Kidney glomerular epithelial cell (primary cell): ENCODE measurements around the gene CAPZB.

Experiments
- DNase-seq: peaks from one replicate; lab custom pipeline; 2025; lab: John Stamatoyannopoulos, UW

CAPZB gene

DNA sequence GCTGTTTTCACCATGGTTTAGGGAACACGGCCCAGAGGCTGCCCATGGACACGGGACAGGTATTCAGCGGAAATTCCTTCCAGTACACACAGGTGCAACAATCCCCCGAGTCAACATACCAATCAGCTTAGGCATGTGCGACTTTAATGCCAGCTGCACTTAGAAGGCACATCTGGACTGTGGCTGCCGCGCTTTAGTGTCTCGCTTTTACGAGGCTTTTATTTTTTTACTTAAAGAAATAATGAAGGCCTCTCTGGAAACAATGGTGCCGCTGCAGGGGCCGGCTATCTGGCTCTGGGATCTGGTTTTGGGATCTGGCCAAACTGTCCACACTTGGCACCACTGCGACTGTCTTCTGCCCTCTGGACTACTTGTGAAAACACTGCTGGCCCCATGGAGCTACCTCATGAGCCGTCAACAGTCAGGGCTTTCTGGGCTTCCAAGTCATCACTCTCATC, 117.7 kb downstream of the CAPZB start:
- no peak for DNase-seq

DNA sequence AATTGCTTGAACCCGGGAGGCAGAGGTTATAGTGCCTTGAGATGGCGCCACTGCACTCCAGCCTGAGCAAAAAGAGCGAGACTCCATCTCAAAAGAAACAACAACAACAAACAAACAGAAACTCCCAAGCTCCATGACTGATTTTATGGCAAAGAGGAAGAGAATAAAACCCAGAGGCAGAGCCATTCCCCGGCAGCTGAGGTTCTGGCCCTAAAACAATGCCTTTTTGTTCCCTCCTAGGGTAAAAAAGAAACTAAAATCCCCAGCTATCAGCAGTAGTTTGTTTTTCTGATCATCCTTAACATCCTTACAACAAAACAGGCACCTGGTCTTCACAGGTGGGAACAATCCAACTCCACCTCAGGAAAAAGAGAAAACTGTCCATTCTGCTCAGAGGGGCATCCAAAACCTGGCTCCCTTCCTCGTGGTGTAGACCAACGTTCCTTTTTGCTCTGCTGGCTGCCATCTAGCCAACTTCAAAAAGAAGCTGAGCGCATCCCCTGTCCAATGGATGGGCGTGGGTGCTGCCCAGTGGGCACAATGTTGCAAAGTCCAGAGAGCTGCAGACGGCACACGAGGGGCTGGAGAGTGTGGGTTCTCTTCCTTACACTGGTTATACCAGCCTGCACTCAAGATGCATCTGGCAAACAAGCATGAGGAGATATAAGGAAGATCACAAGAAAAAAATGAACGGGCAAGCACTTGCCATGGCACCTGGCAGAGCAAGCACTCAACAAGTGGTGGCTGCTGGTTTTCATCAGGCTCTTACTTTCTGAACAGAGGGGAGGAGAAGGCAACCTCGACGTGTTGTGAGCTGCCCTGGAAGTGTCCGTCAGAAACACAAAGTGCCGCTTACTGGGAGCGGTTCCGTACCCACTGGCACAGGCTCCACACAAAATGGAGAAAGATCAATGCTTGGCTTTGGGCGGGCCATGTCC, 118.5 kb downstream of the CAPZB start:
- DNase-seq: no peak

DNA sequence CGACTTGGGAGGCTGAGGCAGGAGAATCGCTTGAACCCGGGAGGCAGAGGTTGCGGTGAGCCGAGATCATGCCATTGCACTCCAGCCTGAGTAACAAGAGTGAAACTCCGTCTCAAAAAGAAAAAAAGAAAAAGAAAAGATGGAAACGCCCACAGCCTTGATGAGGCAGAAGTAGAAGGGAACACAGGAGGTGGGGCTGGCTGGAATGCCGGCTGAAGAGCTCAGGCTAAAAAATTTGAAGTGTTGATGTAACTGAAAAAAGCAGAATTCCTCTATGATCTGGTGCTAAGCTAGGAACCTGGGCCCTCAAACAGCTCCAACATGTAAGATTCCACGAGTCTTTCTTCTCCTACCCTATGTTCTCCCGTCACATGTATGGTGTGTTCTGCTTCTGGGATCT, 119.6 kb downstream of the CAPZB start:
- no peak for DNase-seq

DNA sequence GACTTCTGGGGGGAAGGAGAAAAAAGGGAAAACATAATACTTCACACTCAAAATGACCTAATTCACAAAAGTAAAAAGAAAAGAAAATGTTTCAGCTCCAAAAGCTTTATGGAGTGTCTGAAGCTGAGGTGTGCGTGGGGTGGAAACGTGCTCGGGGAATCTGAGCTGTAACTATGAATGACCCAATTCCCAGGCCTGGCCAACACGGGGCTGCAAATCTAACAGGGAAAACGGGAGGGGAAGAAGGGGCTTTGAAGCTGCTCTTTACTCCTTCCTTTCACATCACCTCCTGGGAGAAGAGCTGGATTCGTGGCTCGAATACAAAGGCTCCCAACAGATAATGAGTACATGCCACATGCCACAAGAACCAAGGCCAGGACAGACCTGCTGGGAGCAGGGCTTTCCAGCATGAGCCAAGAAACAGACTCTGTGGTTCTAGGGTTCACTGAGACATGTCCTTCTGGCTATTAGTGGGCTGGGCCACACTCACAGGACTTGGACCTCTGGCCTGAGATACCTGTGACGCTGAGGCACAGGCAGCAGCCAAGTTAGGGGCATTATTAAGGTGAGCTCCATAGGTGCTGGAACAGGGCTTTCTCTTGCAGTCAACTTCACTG, 121.7 kb downstream of the CAPZB start:
- no peak for DNase-seq

DNA sequence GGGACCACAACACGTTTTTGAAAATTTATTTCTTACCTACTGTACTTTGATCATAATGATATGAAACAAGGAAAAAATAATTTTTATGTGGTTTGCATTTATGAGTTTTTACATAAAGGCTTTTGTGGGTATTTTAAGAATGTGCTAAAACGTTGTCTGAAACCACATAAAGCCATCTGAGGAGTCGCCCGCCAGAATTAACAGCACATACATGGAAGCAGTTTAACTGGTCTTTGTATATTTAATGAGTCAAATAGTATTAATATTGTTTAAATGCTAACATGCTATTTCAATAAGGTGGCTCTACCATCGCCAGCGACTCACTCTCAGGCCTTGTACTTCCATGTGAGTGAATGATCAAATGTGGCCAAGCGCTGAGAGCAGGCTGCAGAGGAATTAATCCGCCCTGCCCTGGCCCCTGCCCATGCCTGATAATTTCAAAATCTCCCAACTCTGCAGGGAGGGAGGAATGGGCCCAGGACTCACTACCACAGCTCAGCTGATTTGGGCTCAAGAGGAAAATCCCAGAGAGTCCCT, 123.7 kb downstream of the CAPZB start:
- no peak for DNase-seq

DNA sequence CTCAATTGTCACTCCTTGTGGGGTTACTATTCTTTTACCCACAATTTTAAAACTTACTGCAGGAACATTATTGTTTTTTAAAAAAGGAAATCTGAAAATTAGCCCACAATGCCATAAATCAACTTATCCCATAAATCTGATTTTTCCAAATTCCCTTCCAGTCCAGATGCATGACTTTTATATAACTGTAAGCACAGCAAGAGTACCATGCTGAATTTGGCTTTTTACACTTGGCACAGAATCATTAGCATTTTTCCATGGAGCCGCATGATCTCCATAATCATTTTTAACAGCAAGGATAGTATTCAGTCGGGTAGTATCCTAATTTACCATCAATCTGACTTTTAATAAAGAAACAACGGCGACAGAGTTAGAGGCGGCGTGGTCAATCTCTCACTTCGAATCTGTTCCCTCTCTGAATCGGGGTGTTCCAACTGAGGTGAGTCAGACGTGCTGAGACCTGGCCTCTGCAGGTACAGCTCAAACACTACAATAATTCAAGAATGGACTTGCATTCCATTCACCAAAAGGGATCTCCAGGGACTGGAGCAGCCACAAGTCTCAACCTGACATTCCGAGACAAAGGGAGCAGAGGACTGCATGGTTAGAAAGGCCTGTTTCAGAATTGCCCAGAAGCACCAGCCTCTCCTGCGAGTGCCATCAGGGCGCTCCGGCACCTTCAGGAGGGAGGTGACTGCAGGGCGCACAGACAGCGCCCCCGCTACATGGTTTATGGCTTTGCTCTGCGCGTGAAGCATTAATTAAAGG, 124.3 kb downstream of the CAPZB start:
- no peak for DNase-seq

DNA sequence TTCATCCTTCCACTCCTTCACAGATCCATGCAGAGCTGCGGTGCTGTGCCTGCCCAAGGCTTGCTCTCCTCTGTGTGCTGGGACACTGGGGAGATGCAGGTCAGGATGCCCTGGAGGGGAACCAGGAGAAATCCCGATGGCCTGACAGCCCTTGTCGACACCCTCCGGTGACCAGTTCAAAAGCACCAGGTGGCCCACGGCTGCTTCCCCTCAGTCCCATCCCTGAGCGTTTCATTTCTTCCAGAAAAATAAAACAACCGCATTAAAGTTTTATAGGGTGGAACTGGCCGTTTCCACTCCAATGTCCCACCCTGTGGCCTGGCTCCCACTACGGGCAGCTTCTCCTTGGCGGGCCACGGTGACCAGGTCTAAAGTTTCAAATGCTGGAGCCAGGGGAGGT, 124.9 kb downstream of the CAPZB start:
- no peak for DNase-seq

DNA sequence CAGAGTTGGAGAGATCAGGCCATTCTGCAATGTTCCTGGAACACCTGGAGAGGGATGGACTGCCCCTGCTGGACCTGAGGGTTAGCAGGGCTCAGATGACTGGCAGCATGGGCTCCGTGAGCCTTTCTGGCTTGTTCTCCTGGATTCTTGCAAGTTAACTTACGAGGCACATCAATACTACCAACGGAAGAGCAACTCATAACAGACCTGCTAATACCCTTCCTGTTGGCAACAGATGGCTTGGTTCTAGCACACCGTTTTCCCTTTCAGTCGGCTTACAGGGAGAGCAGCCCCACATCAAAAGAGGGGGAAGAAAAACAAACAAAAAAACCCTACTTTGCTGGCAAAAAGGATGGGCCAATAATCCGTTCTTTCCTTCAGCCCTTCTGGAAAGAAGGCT, 125.3 kb downstream of the CAPZB start:
- no peak for DNase-seq

DNA sequence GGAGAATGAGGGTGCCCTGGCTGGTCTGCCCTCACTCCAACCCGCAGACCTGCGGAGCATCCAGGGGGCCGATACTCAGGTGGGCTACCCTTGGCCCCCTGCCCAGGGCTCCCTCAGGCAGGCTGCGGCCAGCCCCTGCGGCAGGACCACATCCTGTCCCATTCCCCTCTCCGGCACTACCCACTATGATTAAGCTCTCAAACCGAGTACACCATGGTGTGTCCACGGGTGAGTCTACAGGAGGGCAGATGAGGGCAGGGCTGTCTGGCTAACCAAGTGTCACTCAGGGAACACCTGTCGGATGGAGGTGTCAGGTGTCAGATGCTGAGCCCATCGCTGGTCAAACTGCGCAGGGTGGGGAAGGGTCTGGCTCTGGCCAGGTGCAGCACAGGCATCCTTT, 126.0 kb downstream of the CAPZB start:
- no peak for DNase-seq

DNA sequence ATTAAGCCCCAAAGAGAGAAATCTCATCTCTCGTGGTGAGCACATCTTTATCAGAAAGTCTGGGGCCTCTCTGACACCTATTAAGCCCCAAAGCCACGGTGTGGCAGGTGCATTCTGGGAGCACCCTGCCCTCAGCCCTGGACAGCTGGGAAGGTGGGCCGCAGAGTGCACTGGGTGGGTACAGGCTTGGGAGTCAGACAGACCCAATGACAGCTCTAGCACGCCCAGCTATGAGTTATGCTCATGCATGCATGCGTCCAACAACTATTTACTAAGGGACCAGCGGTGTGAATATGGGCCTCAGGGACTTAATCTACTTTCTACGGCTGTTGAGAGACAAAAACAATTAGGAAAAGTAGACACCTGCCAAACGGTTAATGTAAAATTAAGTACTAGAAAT, 126.6 kb downstream of the CAPZB start:
- DNase-seq: no peak

DNA sequence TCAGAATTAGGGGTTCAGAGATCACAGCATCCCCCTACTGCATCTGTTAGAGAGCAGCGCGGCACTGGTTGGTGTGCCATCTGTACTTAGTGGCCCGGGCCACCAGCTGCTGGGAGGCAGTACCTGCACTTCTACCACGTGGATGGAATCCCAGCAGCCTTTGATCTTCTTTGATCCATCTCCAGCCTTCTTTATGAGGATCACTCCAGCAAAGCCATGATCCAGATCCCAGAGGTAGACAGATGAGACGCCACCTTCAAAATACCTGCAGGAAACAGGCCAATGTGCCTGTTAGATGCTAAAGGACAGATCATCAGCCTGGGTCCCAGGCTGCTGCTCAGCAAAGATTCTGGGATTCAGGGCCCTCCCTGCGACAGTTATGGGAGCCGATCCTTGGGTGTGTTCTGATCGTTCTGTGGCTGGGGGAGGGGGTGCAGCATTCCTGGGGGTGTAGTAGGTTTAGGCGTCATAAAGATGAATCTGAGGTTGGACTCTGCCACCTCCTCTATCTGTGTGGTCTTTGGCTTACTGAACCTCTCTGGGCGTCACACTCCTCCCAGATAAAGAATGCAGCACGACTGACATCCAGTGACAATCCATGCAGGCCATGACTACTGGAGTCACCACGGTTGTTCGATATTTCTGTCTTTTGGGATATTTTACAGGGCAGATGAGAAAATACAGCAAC, 127.9 kb downstream of the CAPZB start:
- DNase-seq: no peak

DNA sequence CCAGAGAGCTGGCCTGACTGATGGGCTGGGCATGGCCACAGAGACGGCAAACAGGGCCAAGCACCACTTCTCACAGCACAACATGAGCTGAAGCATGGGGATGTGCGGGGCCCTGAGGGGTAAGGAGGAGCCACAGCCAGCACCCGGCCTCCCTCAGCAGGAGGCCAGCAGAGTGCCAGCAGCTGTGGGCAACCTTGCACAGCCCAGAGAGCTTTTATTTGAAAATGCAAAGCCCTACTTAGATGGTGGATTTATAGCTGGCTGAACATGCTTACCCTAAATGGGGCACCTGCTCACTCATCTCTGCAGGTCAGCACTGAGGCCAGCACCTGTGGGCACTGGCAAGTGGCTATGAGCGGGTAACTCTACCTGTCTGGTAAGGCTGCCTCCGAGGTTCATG, 129.1 kb downstream of the CAPZB start:
- no peak for DNase-seq

DNA sequence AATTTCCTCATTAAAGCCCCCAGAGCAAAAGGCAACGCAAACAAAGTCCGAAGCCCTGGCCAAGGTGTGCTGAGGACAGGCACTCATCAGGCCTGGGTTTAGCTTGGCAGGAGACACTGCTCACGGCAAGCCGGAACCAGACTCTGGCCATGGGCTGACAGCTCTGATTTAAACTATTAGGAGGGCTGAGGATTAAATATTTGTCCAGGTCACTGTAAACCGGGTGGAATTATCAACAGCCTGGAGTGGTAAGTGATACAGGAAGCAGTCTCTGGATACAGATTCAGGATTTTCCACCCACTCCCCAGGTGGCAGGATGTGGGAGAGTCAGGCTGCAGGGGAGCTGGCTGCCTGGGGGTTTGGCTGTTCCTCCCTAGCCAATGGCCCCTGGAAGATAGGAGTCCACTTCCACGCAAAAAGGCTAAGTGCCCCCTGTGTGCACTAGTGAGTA, 130.8 kb downstream of the CAPZB start:
- DNase-seq: no peak

DNA sequence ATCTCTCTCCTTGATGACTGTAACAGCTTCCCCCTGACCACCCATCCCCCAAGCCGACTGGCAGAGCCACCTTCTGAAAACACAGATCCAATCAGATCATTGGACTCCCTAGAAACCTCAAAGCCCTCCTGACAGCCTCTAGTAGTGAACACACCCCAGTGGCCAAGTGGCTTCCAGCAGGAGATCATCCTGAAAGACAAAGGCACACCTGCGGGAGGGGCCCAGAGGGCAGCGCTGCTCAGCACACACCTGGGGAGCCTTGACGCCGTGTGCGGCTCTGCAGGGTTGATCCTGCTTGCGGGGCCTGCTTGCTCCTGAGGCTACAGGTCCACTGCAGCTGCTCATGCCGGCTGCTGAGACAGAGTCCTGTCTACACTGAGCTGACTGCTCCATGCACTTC, 131.7 kb downstream of the CAPZB start:
- no peak for DNase-seq

DNA sequence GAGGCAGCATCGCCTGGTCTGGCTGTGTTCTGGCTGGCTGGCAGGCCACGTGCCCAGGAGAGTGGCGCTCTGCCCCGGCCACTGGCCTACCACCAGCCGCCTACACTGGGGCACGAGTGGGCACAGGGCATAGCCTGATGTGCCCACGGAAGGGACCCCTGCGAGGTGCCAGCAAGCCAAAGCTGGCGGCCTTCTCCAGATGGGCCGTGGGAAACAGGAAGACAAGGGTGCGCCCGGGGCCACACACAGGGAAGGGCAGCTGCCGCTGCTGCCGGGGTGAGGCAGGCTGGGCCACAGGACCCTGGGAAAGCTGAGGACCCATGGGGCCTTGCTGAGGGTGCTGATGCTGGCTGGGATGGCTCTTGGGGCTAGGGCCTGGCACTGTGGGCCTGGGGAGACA, 132.5 kb downstream of the CAPZB start:
- DNase-seq: no peak

DNA sequence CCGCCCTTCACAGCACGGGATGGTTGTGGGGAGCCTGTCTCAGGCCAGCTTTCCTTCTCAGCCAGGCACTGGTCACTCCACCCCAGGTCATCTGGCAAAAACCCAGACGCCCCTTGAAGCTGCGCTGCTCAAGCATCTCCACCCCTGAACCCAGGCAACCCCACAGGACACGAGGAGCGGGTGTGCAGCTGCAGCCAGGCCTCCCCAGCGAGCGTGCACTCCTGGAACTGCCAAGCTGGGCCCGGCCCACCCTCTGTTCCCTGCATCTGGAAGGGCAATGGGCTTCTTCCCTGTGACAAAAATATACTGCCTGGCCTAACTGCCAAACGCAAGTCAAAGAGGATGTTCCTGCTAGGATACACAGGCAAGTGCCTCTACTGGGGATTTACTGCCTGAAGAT, 133.5 kb downstream of the CAPZB start:
- no peak for DNase-seq

DNA sequence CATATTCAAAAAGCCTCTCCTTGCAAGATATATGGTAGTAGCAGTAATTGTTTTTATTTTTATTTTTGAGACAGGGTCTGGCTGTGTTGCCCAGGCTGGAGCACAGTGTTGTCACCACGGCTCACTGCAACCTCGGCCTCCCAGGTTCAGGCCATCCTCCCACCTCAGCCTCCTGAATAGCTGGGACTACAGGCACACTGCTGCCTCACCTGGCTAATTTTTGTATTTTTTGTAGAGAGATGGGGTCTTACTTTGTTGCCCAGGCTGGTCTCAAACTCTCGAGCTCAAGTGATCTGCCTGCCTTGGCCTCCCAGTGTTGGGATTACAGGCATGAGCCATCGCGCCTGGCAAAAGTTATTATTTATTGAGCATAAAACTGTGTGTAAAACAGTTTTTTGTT, 134.8 kb downstream of the CAPZB start:
- no peak for DNase-seq

DNA sequence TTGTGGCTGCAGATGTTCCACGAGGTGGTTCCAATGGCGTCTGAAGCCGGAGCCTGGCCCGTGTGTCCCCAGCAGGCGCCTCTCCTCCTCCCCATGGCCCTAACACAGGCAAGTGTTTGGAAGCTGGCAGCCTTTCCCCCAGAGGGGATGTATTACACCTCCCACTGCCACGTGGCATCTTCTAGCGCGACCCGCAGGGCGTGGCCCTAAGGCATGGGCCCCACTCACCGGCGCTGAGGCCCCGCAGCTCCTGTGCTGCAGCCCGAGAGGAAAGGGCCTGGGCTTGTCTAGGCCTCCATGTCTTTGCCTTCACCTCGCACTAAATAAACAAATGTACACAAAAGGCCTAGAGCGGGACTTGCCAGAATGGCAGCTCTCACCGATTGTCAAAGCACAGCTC, 135.3 kb downstream of the CAPZB start:
- no peak for DNase-seq

DNA sequence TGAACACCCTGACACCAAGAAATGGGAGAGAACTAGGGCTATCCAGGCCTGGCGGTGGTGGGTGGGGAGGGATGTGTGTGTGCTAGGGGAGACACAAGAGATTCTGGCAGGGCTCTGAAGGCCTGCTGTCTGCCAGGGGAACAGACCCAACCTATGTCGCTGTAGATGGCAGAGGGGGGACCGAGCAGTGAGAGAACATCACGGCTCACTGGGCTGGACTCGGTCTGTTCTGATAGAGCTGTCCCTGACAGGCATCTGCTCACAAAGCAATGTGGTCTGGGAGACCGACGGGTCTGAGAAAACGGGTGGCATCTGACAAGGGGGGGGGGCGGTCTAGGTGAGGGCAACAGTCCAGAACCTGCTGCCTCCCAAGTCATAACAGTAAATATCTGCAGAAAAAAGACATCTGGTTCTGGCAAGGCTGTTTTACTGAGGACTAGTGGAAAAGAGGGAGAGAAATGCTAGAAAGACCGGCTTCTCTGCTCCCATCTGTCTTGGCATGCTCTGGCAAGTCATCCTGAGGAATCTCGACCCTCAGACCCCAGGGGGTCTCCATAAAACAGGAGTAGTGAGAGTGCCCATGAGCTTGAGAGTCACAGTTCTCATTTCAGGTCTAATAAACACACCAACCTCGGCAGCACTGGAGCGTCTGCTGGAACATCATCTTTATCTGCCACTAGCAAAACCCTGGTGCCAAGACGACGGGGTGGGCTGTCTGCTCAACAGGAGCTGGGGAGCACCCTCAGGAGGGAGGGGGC, 136.7 kb downstream of the CAPZB start:
- no peak for DNase-seq

DNA sequence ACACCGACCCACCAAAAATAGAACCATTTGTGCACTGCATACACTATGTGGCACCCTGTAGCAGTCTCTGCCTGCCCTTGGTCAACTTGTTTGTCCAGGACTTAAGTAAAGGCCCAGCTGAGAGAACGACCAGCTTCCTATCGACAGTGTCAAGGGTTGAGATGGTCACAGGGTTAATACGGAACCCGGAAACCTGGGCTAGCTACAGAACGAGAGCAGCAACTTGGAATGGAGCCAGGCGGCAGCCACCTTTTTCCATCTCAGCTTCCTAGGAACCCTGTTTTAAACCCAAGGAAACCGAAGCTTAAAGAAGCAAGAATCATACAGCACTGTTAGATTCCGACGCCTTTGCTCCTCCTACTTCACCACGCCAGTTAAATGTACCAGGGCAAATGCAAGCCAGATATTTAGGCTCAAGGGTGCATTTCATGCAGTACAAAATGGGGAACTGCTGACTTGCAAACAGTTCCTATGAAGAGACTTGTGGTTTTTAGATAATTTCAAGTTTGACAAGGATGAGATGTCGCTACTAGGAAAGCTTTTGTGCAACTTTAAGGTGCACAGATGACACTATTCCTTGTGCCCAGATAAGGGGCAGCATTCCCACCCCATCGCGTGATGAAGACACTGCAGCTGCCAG, 137.7 kb downstream of the CAPZB start:
- no peak for DNase-seq

DNA sequence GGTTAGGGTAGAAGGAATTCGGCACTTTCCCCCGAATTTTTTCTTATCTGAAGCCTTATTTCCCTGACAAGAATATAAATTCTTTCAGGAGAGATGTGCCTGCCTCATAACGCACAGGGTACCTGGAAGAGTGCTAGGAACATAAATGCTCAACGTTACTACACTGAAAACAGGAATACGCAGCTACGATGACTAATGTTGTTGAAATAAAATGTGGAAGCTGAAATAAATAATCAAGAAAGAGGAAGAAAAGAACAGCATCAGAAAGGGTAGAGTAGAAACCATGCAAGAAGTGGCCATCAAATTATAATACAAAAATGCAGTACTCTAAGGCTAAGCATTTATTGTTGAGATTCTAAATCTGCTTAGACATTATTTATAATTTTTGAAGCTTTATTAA, 139.3 kb downstream of the CAPZB start:
- no peak for DNase-seq
